HepG2 (cell line): ENCODE results near the gene CFAP119.

Source experiments
- CEBPB ChIP-seq: IDR thresholded peaks from 2 replicates; pipeline ENCODE4 v1.6.1; 2011; ENCODE audit warnings: low read depth, low read length, improper control_type of control experiment, borderline replicate concordance
- EZH2 ChIP-seq: conservative IDR thresholded peaks from 2 replicates; pipeline ENCODE4 v1.6.1; 2012; ENCODE audit warnings: mild to moderate bottlenecking, low read depth, low read length, moderate library complexity
- NR2C2 ChIP-seq: sonication (generic); formaldehyde crosslinking; IDR thresholded peaks from 2 replicates; pipeline ENCODE4 v1.4.0; 2020; ENCODE audit warnings: missing genetic modification reagents, mild to moderate bottlenecking, moderate library complexity, borderline replicate concordance
- PRDM10 ChIP-seq: sonication (generic); formaldehyde crosslinking; IDR thresholded peaks from 2 replicates; pipeline ENCODE4 v1.4.0; 2020; ENCODE audit warnings: low read depth, missing genetic modification reagents
- REST ChIP-seq, 2 experiments: IDR thresholded peaks; 2 replicates each; pipeline ENCODE4 v1.6.1; 2011 to 2012; ENCODE audit warnings: low read length in 2 of 2, borderline replicate concordance in 1 of 2, low read depth in 1 of 2, mild to moderate bottlenecking in 1 of 2, moderate library complexity in 1 of 2
- RFX5 ChIP-seq: IDR thresholded peaks from 2 replicates; pipeline ENCODE4 v1.6.1; 2011; ENCODE audit warnings: low read depth, low read length, improper control_type of control experiment
- RXRA ChIP-seq: sonication (generic); formaldehyde crosslinking; IDR thresholded peaks from 2 replicates; pipeline ENCODE4 v1.5.1; 2020; ENCODE audit warnings: missing genetic modification reagents
- TEAD2 ChIP-seq: sonication (generic); formaldehyde crosslinking; IDR thresholded peaks from 2 replicates; pipeline ENCODE4 v1.9.0; 2021; ENCODE audit warnings: missing genetic modification reagents
- THAP7 ChIP-seq: sonication (generic); formaldehyde crosslinking; IDR thresholded peaks from 2 replicates; pipeline ENCODE4 v1.8.1; 2023; ENCODE audit warnings: mild to moderate bottlenecking, missing genetic modification reagents
- ZBTB43 ChIP-seq: sonication (generic); formaldehyde crosslinking; conservative IDR thresholded peaks from 2 replicates; pipeline ENCODE4 v1.4.0; 2020; ENCODE audit warnings: missing genetic modification reagents
- ZNF407 ChIP-seq: sonication (generic); formaldehyde crosslinking; IDR thresholded peaks from one replicate; pipeline ENCODE4 v1.5.1; 2020; ENCODE audit warnings: mild to moderate bottlenecking, missing genetic modification reagents; ENCODE audit errors: not compliant biosample characterization
- TF ChIP-seq, protein P1 (sequence below): IDR thresholded peaks from 2 replicates; pipeline ENCODE4 v1.6.1; 2016; ENCODE audit warnings: low read depth

DNA sequence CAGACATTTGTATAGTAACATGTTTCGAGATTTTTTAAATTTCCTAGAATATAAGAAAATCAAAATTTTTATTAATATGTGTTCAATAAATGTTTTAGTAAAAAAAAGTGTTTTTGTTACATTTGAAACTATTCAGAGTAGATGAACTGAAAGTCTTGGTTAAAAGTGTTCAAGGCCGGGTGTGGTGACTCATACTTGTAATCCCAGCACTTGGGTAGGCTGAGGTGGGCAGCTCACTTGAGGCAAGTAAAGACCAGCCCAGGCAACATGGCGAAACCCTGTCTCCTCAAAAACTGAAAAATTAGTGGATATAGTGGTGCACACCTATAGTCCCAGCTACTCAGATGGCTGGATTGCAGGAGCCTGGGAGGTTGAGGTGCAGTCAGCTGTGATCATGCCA lies 30.5 kb downstream of the CFAP119 start:
- TF ChIP-seq TEAD2 (CRISPR knock-in tag) (no peak), ZBTB43 (no peak), EZH2 (no peak), ZNF407 (CRISPR knock-in tag) (no peak), RFX5 (no peak), THAP7 (CRISPR knock-in tag) (no peak), PRDM10 (CRISPR knock-in tag) (no peak), RXRA (no peak), NR2C2 (CRISPR knock-in tag) (no peak), CEBPB (no peak), REST (IDR thresholded peaks at IDR 0.05; ENCODE audit: borderline replicate concordance in 1 of 2, low read depth in 1 of 2, low read length in 2 of 2) (no peak)
- TF ChIP-seq, protein P1, sequence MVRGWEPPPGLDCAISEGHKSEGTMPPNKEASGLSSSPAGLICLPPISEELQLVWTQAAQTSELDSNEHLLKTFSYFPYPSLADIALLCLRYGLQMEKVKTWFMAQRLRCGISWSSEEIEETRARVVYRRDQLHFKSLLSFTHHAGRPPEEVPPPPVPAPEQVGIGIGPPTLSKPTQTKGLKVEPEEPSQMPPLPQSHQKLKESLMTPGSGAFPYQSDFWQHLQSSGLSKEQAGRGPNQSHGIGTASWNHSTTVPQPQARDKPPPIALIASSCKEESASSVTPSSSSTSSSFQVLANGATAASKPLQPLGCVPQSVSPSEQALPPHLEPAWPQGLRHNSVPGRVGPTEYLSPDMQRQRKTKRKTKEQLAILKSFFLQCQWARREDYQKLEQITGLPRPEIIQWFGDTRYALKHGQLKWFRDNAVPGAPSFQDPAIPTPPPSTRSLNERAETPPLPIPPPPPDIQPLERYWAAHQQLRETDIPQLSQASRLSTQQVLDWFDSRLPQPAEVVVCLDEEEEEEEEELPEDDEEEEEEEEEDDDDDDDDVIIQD (CRISPR knock-in tag), result no peak
